SKM-1 treated with dmso at 0.1 percent for 144 hours (cell line): ENCODE results near the gene GPRIN1.

ENCODE experiments used
- DNase-seq: peaks from one replicate; lab custom pipeline; 2025; ENCODE audit not compliant: unreplicated experiment; lab: John Stamatoyannopoulos, UW

GPRIN1 gene

GRCh38 chr5:176625512-176625911, 15.6 kb upstream of the GPRIN1 start:
- DNase-seq, result no peak

GRCh38 chr5:176624938-176625337, 15.0 kb upstream of the GPRIN1 start:
- DNase-seq, result no peak

GRCh38 chr5:176624142-176624541, 14.2 kb upstream of the GPRIN1 start:
- no peak for DNase-seq

- DNase-seq, result no peak
Measured at GRCh38 chr5:176621661-176622079, 11.7 kb upstream of the GPRIN1 start.

- no peak for DNase-seq
Measured at GRCh38 chr5:176620333-176620981, 10.5 kb upstream of the GPRIN1 start.

GRCh38 chr5:176619569-176620332, 9.8 kb upstream of the GPRIN1 start:
- DNase-seq, result no peak

GRCh38 chr5:176619203-176619568, 9.2 kb upstream of the GPRIN1 start:
- DNase-seq, result peak; percentile 31

- no peak for DNase-seq
Measured at GRCh38 chr5:176618783-176619182, 8.8 kb upstream of the GPRIN1 start.

- no peak for DNase-seq
Measured at GRCh38 chr5:176616511-176616910, 6.6 kb upstream of the GPRIN1 start.

GRCh38 chr5:176614805-176615478, 5.0 kb upstream of the GPRIN1 start:
- no peak for DNase-seq

- DNase-seq, result no peak
Measured at GRCh38 chr5:176612855-176613254, 2.9 kb upstream of the GPRIN1 start.

GRCh38 chr5:176612008-176612407, 2.1 kb upstream of the GPRIN1 start:
- DNase-seq, result no peak

- DNase-seq, result peak; percentile 25
Measured at GRCh38 chr5:176611435-176611834, 1.5 kb upstream of the GPRIN1 start.

- no peak for DNase-seq
Measured at GRCh38 chr5:176610435-176610773, 448 bp upstream of the GPRIN1 start.

GRCh38 chr5:176608937-176609723, 826 bp downstream of the GPRIN1 start:
- DNase-seq, result no peak

GRCh38 chr5:176608142-176608705, 1.7 kb downstream of the GPRIN1 start:
- no peak for DNase-seq

GRCh38 chr5:176606875-176607274, 3.1 kb downstream of the GPRIN1 start:
- DNase-seq, result no peak

- no peak for DNase-seq
Measured at GRCh38 chr5:176606032-176606431, 3.9 kb downstream of the GPRIN1 start.

GRCh38 chr5:176603091-176603490, 6.9 kb downstream of the GPRIN1 start:
- DNase-seq, result no peak

GRCh38 chr5:176601901-176602482, 8.0 kb downstream of the GPRIN1 start:
- no peak for DNase-seq
